Stimulated activated CD4-positive, alpha-beta T cell treated with anti-CD3 and anti-CD28 coated beads, Interleukin-15, amount 100 ng/mL, for 1 hour (primary cell): ENCODE measurements around the gene CRX.
"Not testable (repeated sequence)": the region's sequence is repeated elsewhere in the genome, so short reads cannot be mapped to it uniquely, and the experiment has no call there.

Experiments used
- DNase-seq, 2 donors: peaks; one replicate each; pipeline ENCODE4 v3.0.0-alpha.2; 2020; ENCODE audit warnings: low read depth in 1 of 2, low spot score in 1 of 2

CRX gene

DNA sequence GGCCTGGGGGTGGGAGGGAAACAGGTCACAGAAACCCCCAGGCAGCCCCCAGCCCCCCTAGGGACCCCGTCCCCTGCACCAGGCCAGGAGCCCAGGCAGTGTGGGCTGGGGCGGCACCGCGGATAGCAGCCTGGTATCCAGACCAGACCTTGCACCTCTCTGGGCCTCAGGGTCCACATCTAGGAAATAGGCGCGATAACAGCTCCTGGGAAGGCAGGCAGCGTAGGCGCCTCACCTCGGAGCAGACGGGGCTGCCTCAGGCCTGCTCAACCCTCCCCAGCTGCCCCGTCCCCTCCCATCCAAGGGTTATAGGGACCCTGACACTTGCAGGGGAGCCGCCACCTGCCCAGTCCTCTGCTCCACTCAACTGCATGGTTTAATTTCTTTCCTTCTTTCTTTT, 18.1 kb upstream of the CRX start:
- DNase-seq, result not testable (repeated sequence)

DNA sequence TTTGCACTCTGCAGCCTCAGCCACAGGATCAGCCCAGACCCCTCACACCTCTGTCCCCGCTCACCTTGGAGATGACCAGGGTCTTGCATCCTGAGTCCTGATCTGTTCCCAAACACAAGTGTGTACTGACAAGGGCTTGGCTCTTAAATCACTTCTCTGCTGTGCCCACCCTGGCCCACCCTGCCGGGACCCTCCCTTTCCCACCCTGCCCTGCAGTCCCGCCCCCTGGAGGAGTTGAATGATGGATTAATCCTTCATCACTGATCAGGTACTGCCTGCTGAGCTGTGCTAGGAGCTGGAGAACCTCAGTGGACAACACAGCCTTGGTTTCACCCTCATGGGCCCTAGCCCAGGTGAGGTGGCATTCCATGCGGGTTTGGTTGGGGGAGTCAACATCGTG, 17.3 kb upstream of the CRX start, which contains the start of gene TPRX1:
Gene TPRX1 (minus strand): TSS at position 101 of the 400 bp plus-strand sequence. CDS start 12 bp downstream, at position 89.
- not testable (repeated sequence) for DNase-seq

DNA sequence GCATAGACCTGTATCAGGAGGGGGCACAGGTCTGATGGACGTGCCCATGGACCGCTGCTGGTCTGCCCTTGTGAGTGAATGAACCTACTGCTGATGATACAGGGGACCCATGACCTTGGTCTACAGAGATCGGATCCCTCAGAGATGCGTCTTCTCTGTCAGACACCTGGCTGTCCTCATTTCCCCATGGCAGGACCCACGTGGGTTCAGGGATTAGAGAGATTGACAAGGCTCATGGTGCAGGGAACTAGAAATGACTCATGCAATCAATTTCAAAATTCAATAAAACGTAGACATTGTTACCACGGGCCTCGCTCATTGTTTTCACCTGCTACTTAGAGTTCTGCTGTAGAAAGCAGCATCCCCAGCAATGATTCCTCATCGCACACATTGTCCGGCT, 16.4 kb upstream of the CRX start:
- no peak for DNase-seq

DNA sequence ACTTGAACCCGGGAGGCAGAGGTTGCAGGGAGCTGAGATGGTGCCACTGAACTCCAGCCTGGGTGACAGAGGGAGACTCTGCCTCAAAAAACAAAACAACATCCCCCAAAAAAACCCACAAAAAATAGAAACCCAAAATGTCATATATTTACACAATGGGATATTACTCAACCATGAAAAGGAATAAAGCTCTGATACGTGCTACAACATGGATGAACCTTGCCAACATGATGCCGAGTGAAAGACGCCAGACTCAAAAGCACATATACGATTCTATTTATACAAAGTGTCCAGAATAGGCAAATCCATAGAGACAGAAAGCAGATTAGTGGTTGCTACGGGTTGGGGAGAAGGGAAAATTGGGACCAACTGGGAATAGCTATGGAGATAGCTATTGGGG, 15.3 kb upstream of the CRX start:
- no peak for DNase-seq

DNA sequence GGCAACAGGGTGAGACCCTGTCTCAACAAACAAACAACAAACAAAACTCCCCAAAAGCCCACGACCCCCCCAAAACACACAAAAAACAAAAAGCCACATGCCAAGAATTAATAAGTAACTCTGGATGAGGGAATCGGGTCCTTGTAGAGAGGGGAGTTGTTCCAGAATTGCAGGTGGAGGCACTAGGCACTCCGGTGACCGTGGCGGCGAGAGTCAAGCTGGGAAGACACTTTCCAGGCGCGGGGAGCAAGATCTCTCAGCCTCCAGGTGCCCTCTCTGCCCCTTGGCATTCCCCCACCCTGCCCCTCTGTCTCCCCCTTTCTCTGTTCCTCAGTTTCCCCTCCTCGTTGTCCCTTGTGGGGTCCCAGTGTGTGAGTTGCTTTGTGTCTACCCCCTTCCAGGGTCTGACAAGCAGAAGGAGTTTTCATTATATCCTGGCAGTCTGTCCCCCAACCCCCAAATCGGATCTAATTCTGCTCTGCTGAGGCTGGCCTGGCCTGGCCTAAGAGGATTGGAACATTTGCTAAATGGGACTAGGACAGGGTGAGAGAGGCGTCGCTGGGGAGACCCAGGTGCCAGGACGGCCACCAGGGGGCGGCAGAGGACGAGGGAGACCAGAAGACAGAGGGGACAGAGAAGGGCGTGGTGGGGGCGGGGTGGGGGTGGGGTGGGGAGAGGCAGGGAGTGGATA, 8.3 kb upstream of the CRX start:
- DNase-seq, result peak; percentile 53 to 70

DNA sequence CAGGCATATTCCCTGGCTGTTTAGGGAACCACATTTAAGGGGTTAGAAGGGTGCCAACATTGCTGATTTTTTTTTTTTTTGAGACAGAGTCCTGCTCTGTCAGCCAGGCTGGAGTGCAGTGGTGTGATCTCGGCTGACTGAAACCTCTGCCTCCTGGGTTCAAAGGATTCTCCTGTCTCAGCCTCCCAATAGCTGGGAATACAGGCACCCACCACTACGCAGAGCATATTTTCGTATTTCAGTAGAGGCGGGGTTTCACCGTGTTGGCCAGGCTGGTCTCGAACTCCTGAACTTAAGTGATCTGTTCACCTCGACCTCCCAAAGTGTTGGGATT, 7.8 kb upstream of the CRX start:
- DNase-seq, result no peak

DNA sequence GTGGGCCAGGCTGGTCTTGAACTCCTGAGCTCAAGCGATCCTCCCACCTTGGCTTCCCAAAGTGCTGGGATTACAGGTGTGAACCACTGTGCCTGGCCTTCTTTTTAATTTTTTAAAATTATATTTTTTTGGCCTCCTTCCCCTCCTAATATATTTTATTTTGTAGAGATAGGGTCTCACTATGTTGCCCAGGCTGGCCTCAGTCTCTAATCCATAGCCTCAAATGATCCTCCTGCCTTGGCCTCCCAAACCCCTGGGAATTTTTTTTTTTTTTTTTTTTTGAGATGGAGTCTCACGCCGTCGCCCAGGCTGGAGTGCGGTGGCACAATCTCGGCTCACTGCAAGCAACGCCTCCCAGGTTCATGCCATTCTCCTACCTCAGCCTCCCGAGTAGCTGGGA, 5.5 kb upstream of the CRX start:
- not testable (repeated sequence) for DNase-seq

DNA sequence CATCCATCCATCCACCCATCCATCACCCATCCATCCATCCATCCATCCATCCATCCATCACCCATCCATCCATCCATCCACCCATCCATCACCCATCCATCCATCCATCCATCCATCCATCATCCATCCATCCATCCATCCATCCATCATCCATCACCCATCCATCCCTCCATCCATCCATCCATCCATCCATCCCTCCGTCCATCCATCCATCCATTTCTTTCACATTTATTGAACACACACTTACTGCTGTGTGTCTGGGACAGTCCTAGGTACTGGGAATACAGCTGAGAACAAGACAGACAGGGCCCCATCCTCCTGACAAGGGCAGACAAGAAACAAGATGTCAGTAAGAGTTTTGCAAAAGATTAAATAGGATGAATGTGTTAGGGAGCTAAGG, 3.5 kb upstream of the CRX start:
- not testable (repeated sequence) for DNase-seq

DNA sequence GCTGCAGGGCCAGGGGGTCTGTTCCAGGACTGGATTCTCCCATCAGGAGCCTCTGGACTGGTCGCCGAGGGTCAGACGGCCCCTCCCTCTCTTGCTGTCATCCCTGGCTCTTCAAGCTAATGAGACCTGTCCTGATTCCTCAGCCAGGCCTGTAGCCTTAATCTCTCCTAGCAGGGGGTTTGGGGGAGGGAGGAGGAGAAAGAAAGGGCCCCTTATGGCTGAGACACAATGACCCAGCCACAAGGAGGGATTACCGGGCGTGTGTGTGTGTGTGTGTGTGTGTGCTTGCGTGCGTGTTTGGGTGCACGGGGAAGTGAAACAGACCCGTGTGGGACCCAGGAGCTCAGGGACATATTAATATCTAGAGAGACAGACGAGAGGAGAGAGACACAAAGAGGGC, 1.9 kb upstream of the CRX start:
- no peak for DNase-seq

DNA sequence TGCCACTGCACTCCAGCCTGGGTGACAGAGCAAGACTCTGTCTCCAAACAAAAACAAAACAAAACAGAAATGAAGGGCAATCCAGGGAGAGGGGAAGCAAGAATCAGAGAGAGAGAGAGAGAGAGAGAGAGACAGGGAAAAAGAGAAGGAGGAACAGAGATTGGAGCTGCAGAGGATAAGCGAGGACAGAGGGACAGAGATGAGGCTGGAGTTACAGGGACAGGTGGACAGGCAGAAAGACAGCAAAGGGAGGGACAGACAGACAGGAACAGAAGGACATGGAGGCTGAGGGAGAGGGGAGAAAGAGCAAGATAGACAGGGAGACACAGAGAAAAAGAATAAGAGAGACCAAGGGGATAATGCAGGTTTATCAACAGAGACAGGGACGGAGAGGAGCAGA, 1.3 kb upstream of the CRX start:
- no peak for DNase-seq

DNA sequence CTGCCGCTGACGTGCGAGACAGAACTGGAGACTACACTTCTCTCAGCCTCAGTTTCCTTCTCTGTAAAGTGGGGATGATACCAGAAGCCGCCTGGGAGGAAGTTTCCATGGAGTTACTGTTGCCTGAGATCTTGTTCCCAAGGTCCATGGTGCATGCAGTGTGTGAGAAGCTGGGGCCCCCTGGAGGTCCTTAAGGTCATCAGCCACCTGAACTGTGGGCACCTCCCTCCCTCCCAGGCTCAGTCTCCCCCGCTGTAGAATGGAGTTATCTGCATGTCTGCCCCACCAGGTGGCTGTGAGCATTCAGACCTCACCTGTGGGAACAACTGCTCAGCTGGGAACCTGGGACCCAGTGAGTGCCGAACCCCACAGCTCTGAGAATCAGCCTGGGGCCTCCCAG, 2.7 kb downstream of the CRX start:
- DNase-seq, result no peak

DNA sequence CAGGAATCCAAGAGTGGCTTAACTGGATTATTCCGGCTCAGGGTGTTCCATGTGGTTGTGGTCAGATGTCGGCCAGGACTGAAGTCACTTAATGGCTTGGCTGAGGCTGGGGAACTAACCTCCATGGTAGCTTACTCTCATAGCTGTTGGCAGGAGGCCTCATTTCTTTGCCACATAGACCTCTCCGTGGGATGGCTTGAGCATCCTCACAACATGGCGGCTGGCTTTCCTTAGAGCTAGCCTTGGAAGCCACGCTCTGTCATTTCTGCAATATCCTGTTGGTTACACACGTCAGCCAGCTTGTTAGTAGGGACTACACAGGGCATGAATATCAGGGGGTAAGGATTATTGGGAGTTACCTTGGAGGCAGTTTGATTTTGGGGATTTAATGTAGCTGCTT, 5.1 kb downstream of the CRX start:
- DNase-seq, result no peak

DNA sequence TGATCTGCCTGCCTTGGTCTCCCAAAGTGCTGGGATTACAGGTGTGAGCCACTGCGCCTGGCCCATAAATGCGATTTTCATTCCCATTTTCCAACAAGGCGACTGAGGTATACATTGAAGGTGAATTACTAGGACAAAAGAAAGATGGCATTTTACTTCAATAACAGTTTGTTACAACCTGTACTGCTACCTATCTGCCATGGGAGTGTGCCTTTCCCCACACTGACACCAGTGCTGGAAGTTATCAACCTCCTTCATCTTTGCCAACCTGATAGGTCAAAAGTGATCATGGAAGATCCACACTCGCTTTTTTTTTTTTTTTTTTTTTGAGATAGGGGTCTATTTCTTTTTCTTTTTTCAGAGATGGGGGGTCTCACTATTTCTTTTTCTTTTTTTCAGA, 11.0 kb downstream of the CRX start:
- DNase-seq, result no peak

DNA sequence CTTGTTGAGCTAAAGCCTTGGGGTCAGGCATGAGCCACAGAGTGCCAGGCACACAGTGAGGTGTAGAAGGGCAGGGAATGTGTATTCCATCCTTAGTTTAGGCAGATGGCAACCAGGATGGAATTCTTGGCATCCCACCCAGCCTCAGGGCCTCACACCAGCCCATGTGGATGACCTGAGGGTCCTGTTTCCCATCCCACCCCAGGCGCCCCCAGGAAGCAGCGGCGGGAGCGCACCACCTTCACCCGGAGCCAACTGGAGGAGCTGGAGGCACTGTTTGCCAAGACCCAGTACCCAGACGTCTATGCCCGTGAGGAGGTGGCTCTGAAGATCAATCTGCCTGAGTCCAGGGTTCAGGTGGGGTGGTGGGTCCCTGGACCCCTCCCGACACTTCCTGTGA, 14.3 kb downstream of the CRX start:
- DNase-seq, result no peak

DNA sequence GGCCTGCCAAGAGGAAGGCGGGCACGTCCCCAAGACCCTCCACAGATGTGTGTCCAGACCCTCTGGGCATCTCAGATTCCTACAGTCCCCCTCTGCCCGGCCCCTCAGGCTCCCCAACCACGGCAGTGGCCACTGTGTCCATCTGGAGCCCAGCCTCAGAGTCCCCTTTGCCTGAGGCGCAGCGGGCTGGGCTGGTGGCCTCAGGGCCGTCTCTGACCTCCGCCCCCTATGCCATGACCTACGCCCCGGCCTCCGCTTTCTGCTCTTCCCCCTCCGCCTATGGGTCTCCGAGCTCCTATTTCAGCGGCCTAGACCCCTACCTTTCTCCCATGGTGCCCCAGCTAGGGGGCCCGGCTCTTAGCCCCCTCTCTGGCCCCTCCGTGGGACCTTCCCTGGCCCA, 17.7 kb downstream of the CRX start:
- DNase-seq, result no peak

DNA sequence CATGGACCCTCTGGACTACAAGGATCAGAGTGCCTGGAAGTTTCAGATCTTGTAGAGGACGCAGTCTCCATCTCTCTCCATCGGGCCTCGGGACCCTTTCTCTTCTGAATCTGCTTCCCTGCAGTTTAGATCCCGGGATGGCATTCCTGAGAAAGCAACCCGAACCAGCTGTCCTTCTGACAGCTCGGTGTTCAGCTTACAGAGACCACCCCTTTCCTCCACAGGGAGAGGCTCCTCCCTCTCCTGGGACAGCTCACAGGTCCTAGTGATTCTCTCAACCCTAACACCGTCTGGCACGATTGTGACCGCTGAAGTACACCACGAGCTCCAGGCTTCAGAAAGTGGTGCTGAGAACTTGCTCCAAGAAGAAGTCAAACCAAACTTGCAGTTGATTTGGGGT, 18.2 kb downstream of the CRX start:
- no peak for DNase-seq

DNA sequence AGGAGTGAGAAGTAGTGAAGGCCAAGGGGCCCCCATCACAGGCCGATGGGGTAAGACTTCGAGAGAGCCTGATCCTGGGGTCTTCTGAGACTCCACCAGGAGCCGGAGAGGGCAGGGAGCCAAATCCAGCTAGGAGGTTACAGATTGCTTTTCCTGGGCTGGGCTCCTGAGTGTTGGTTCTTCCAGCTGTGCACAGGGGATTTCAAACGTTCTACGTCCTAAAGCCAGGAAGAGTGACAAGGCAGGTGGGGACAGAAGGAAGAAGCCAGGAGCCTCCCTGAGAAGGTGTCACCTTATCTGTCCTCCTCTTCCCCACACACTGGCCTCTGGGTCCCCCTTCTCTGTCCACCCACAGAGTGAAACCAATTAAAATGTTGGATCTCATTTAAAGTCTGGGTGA, 21.2 kb downstream of the CRX start:
- no peak for DNase-seq

DNA sequence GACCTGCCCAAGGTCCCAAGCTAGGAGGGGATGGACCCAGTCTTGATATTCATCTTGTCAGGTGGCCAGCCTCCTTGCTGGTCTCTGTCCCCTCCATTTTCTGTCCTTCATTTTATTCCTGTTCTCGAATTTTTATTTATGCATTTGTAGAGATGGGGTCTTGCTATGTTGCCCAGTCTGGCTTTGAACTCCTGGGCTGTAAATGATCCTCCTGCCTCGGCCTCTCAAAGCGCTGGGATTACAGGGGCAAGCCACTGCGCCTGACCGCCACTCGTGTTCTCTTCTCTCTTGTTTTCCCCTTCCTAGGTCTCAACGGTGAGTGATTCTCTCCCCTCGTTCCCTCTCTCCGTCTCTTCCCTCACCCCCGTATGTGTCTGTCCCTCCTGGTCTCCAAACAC, 26.7 kb downstream of the CRX start:
- no peak for DNase-seq

DNA sequence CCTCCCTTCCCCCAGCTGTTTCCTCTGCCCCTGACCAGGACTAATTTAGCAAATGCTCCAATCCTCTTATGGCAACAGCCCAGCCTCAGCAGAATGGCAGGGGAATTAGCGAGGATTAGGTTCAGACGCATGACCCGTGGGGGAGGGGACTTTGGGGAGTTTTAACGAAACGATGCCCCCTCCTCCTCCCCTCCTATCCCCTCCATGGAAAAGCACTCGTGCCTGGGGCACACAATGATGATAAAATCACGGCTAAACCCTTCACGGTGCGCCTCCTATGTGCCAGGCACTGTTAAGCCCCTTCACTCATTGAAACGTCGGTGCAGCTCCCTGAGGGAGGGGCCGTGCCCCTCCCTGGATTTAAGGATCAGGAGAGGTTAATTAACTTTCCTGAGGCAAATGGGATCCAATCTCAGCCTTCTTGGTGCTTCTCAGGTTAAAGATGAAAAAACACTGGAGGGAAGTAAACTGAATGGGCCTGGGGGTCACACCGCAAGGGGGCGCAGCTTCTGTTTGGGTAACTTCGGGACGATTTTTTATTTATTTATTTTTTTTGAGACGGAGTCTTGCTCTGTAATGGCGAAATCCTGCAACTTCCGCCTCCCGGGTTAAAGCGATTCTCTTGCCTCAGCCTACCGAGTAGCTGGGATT, 27.2 kb downstream of the CRX start:
- DNase-seq, result peak in 1 of 2 donors; percentile 20

DNA sequence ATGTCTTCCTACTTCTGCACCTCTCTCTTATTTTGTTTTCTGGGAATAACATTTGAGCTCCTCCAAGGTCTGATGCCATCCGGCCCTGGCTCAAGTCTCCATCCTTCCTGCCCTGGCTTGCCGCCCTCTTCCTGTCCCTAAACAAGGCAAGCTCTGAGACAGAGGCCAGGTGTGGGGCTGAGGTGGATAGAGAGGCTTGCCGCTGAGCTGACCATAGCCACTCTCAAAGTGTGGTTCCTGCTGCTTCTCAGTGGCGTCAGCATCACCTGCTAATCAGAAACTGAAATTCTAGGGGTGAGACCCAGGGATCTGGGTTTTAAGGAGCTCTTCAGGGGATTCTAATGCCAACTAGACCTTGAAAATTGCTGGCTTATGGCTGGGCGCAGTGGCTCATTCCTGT, 31.3 kb downstream of the CRX start:
- no peak for DNase-seq

DNA sequence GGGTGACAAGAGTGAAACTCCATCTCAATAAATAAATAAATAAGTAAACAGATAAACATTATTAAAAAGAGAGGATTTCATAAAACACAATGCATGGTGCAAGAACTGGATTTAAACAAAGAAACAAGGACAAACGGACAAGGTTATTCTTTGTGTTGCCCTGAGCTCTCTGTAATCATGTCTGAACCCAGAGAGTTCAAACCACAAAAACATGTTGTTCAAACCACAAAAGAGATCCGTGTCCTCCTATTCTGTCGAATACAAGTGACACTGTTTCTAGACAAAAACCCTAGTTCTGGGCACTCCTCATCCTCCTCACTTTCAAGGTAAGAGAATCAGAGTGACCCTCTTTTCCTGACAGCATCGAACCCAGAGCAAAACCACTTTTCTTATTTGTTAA, 32.7 kb downstream of the CRX start:
- DNase-seq, result no peak

DNA sequence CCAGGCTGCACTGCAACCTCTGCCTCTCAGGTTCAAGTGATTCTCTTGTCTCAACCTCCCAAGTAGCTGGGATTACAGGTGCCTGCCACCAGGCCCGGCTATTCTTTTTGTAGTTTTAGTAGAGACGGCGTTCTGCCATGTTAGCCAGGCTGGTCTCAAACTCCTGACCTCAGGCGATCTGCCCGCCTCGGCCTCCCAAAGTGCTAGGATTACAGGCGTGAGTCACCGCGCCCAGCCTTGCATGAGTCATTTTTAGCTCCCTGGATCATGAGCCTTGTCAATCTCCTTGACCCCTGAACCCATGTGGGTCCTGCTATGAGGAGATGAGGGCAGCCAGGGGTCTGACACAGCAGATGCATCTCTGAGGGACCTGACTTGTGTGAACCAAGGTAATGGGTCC, 36.5 kb downstream of the CRX start:
- DNase-seq, result not testable (repeated sequence)

DNA sequence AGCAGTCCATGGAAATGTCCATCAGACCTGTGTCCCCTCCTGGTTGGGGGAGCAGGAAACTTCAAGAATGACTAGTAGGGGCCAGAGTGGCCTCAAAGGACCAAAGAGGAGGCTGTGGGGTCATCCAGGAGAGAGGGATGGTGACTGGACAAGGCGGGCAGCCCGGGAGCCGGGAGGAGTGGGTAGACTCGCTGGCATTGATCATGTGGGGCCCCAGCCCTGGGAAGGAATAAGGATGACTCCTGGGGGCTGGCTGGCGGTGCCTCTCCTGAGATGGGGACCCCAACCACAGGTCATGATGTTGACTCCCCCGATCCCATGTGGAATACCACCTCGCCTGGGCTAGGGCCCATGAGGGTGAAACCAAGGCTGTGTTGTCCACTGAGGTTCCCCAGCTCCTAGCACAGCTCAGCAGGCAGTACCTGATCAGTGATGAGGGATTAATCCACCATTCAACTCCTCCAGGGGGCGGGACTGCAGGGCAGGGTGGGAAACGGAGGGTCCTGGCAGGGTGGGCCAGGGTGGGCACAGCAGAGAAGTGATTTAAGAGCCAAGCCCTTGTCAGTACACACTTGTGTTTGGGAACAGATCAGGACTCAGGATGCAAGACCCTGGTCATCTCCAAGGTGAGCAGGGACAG, 37.0 kb downstream of the CRX start, which contains the start of gene TPRX2:
Gene TPRX2 (plus strand): TSS at position 590 of the 640 bp plus-strand sequence. CDS start 12 bp downstream, at position 602.
- DNase-seq, result not testable (repeated sequence)
